Germinal center (tissue), 1 donor: ENCODE results near the gene SUGCT.

Experiments used
- DNase-seq: peaks from one replicate; pipeline ENCODE4 v3.0.0; 2012; ENCODE audit warnings: mixed read lengths, low spot score

Gene SUGCT

DNA sequence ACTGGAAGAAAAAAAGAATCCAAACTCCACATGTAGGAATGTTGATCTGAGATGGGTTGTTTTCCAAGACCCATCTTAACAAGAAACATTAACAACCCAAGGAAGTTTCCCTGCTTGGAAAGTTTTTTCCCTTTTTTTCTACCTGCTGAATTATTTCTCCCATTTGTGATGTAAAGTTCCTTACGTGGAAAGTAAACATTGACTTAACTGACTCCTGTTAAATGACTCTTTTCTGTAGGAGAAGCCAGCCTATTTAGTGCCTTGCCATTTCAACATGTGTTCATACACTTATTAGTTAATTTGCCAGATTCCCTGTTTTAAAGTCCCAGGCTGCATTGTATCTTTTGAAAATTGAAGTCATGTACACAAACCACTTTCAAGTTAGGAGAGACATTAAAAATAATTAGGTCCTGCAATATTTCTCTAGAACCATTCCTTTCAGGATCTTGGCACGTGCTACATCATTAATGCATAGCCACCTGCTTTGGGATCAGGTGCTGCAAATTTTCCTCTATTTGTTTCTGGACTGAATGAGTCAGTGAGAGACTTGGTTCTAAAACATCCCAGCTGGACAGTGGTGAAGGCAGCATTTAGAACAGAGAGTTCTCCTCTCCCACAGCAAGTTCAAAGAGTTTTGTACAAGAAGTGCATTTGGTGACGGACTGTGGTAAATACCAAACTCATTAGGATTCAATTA, 698.5 kb downstream of the SUGCT start:
- DNase-seq, result no peak

DNA sequence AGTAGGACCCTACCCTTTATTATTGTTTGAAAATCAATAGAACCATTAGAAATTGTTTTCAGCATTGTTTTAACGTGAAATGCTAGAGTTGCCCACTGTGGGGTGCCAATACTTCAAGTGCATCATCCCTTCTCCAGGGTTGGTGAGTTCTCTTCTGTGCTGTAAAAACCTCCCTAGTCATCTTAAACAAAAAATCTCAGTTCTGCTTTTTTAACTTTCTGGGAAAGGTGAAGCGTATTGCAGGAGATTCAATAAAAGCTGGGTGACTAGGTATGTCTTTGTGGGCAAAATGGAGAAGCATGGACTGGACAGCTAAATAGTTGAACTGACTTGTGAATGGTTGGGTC, 699.1 kb downstream of the SUGCT start:
- DNase-seq, result peak; percentile 40

DNA sequence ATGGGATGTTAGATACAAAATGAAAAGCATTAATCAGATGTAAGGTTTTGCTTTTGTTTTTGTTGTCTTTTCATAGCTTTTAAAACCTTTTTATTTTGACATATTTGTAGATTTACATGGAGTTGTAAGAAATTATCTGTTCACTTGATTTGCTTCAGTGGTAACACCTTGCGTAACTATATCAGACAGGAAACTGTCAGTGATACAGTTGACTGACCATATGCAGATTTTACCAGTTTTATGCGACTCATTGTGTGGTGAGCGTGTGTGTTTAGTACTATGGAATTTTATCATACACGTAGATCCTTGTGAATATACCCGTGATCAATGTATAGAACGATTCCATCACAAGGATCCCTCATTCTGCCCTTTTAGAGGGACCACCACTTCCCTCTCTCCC, 701.4 kb downstream of the SUGCT start:
- peak; percentile 53 for DNase-seq

GRCh38 chr7:40839881-40840280, 705.1 kb downstream of the SUGCT start:
- no peak for DNase-seq

DNA sequence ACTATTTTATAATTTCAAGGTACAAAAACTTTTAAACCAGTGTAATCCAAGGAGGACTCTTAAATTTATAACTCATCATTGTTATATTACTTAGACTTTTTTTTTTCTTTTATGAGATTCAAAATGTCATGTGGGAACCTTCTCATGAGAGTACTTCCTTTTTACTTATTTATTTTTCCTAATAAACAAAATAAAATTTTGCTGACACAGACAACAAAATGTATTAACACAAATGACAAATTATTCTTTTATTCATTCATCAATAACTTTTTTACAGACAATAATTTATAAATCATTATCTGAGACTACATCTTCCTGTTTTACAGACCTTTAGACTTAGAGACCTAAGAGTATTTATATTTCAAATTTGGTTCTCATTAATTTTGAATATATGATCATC, 706.2 kb downstream of the SUGCT start:
- no peak for DNase-seq

GRCh38 chr7:40842641-40843040, 707.8 kb downstream of the SUGCT start:
- no peak for DNase-seq

- no peak for DNase-seq
Measured at GRCh38 chr7:40843338-40843985, 708.7 kb downstream of the SUGCT start.

DNA sequence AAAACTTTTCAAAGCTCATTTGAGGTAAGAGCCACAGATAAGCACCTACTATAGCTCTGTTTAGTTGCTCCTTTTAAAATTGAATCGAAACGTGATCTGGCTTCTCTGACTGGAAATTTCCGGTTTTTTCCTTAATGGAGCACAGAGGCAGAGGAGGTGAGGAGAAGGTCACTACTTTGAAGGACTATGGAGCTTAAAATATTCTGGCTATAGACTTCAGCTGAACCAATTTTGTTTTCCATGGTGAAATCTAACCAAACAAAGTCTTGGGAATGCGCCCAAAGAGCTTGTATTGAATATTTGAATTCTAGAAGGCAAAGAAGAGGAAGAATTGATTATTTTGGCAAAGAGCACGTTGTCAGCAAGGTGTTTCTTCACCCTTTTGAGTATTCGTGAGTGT, 711.1 kb downstream of the SUGCT start:
- no peak for DNase-seq

GRCh38 chr7:40847921-40848320, 713.1 kb downstream of the SUGCT start:
- DNase-seq, result no peak

- DNase-seq, result no peak
Measured at GRCh38 chr7:40848541-40849221, 713.9 kb downstream of the SUGCT start.

- no peak for DNase-seq
Measured at GRCh38 chr7:40850017-40850416, 715.2 kb downstream of the SUGCT start.

DNA sequence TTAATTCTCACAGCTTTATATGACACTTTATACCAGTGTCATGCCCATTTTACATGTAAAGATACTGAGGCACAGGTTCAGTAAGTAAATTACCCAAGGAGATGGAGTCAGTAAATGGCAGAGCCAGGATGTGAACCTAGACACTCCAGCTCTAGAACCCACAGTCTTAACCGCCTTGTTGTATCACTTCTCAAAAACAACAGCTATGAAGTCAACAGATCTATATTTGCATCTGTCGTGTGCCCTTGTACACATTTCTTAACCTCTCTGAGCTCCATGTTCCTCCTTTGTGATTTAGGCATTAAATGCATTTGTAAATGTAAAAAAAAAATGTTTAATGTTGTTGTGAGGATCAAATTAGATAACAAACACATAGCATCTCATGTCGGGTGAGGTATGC, 716.2 kb downstream of the SUGCT start:
- peak; percentile 42 for DNase-seq

- no peak for DNase-seq
Measured at GRCh38 chr7:40859076-40859475, 724.3 kb downstream of the SUGCT start.

GRCh38 chr7:40859965-40860543, 725.2 kb downstream of the SUGCT start:
- DNase-seq, result no peak

DNA sequence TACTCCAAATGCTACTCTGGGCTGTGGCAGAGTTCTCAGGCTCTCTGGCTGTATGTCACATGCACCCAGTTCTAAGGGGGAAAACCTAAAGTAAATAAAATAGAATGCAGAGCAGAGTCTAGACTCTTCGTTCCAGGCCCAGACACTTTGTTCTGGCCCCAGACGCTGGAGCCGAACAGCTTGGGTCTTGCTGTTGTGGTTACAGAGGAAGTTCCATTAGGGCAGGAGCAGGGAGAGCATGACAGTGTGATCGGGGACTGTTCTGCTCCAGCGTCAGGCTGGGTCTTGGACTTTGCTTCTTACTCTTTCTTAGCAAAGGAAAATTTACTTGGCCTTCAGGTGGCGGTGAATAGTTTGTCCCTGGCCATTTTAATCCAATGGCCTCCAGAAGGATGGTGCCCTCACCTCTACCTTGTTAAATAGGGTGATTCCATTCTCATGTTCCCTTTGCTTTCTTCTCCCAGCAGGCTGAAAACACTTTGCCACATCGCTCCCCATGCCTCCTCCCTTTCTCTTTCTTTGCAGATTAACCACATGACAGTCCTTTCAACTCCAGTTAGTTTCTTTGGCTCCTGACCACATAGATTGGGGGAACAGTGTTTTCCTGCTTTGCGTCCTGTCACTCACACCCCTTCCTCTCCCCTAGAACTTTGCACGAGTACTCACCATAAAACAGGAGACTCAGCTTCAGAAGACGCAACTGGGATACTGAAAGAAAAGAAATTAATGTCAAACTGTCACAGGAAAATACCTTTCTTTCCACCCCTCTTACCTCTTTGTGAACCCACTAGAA, 730.8 kb downstream of the SUGCT start:
- no peak for DNase-seq

GRCh38 chr7:40866601-40867000, 731.8 kb downstream of the SUGCT start:
- DNase-seq, result no peak

DNA sequence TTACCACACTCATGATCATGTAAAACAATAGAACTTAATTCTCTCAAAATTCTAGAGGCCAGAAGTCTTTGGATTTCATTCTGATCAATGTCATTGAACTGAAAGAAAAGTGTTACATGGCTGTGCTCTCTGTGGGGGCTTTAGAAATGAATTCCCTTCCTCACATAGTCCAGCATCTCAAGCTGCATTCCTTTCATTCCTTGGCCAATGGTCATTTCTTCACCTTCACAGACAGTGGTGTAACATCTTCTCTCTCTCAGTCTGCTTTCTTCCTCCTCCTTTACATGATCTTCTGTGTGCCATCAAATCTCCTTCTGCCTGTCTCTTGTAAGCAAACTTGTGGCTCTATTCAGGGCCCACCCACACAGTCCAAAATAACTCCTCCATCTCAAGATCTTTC, 735.3 kb downstream of the SUGCT start:
- DNase-seq, result no peak

DNA sequence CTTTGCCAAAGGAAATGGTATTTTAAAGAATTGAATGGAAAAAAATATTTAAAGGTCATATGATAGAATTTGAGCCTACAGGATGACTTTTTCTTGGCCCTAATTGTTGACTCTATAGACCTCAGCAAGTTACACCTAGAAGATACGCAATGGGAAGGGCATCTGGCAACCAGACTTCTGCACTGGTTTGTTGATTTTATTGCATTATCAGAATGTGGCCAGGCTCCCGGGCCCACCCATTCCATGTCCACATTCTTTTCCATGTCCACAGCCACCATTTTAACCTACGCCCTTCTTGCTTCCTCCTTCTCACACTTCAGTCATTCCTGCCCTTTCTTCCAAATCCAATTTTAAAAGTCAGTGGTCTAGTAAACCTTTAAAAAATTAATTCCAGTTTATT, 738.4 kb downstream of the SUGCT start:
- DNase-seq, result no peak

DNA sequence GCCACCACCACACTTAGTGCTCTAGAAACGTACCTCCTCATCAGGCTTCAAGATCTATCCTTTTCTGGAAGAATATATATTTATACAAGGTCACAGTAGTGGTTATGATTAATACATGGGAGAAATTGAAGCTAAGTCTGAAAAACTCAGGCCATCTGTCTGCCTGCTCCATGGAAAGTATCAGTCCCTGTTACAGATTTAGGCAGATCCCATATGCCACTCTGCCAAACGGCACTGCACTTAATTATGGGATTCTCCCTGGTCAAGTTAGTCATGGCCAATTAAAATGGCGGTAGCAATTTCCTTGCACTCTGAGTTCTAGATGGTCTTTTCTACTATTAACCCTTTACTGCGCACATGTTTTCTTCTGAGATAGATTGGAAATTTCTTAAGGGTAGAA, 740.0 kb downstream of the SUGCT start:
- no peak for DNase-seq

DNA sequence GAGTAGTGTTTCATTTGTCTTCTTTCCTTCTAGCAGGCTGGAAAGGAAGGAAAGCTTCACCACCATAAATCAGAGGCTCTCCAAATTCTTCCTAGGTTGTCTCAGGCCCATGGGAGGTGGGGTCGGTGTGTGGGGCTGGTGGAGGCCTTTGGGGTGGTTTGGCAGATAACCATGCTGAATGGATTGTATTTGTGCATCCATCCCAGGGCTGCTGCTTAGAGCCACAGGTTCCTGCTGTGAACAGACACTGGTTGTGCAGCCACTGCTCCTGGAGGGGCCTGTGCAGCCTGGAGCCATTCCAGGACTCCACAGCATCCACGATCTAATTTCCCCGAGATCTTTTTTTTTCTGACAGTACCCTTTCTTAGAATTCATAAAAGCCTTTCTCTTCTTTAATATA, 741.8 kb downstream of the SUGCT start:
- no peak for DNase-seq

DNA sequence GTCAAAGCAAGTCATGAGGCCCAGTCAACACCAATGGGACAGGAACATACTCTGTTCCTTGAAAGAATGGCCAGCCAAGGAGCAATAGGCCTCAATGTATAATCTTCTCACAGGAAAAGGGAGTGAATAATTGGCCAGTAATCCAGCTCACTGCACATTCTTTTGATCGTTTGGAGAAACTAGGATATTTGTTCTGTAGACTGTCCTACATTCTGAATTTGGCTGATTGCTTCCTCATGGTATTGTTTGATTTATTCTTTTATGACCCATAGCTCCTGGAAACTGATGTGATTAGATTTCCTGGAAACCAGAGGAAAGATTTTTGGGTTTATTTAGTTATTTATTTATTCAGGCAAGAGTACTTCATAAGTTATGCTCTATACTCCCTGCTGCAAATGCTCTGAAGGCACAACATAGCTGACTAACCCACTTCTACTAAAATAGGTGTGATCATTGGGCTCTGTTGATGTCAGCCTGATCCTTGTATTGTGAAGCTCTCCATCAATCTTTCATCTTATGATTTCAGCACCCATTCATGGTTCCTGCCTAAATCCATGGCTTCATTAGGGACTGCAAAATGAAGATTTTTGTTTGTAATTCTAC, 745.2 kb downstream of the SUGCT start:
- DNase-seq, result no peak

- DNase-seq, result no peak
Measured at GRCh38 chr7:40880581-40880980, 745.8 kb downstream of the SUGCT start.
